Endometrial microvascular endothelial cells (primary cell): ENCODE data around the gene PALD1. TPM values are rescaled to one million over a fixed set of nuclear protein-coding genes. Genes with fewer than 3 reads are reported as not detected.
"Not testable (repeated sequence)": the region's sequence is repeated elsewhere in the genome, so short reads cannot be mapped to it uniquely, and the experiment has no call there.

ENCODE experiments used
- in situ Hi-C: cut with HindIII; loops from 2 replicates; pipeline ENCODE4 v1.10.0; 2017; ENCODE audit warnings: low sequenced_read_pairs, low pct_unique_long_range_greater_than_20kb; ENCODE audit errors: inconsistent ontology term
- total RNA-seq: library from RNA; depleted of rRNA; stranded (reverse); fragments of >200 nt; gene quantifications from one replicate; pipeline ENCODE4 v1.2.3, GENCODE V29; 2015; ENCODE audit errors: inconsistent ontology term

The PALD1 gene
- total RNA-seq, 1 donor from 2014 or later, result 5.3 TPM

DNA sequence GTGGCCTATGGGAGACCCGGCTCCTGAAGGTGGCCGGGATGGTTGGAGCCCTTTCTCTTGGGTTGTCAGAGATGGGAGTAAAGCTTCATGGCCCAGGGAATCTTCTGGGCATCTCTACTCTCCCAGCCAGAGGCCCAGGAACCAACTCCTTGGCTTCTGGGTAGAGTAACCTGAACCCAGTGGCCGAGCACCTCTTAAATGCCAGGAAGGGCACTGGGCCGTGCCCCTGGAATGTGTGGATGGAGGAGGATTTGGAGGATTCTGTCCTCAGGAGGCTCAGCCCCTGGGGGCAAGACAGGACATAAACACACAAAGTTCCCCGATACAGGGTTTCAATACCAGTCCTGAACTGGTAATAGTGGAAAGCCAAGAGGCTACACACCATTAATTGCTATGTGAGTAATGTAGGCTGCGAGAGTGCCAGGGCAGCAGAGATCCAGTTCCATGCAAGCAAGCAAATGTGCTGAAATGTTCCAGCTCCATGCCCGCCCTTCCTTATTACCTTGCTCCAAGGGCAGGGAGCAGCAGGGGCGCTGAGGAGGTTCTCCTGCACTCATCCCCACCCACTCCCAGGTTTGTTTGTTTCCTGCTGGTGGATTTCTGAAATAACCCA lies 1.2 kb downstream of the PALD1 start:
- in situ Hi-C loops, result no loop called here

GRCh38 chr10:70480239-70480861 lies 1.8 kb downstream of the PALD1 start:
- in situ Hi-C loops, result no loop called here

- in situ Hi-C loops, result no loop called here
Measured at GRCh38 chr10:70481105-70481504, 2.5 kb downstream of the PALD1 start.

DNA sequence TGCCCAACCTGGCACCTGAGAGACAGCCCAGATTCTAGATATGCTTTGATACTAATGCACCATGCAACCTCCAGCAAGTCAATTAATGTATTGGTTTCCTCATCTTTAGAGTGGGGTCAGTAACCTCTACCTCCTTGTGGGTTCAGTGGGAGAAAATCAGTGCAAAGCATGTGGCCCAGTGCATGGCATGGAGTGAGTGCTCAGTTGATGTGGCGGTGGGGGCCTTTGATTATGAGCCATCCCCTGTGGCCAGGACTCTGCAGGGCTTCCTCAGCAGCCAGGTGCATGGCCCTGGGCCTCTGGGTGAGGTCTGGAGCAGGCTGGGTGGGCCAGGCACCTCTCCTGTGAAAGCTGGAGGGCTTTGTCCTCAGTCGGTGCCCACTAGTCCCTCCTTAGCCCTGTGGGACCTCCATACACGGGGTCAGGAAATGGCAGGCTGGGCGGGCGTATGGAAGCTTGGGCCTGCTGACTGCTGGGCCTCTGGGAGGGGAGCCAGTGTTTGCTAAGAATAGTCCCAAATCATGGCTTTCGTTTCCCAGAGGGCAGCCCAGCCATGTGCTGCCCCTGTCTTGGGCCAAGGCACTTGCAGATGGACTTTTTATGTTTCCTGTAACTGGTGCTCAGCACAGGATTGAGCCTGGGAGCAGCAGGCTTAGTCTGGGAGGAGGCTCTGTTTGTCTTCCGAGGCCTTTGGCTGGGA lies 3.4 kb downstream of the PALD1 start:
- in situ Hi-C loops, result no loop called here

- in situ Hi-C loops, result no loop called here
Measured at GRCh38 chr10:70482982-70483760, 4.6 kb downstream of the PALD1 start.

GRCh38 chr10:70483872-70484271 lies 5.3 kb downstream of the PALD1 start:
- in situ Hi-C loops, result not testable (repeated sequence)

- in situ Hi-C loops, result no loop called here
Measured at GRCh38 chr10:70487824-70488223, 9.3 kb downstream of the PALD1 start.

DNA sequence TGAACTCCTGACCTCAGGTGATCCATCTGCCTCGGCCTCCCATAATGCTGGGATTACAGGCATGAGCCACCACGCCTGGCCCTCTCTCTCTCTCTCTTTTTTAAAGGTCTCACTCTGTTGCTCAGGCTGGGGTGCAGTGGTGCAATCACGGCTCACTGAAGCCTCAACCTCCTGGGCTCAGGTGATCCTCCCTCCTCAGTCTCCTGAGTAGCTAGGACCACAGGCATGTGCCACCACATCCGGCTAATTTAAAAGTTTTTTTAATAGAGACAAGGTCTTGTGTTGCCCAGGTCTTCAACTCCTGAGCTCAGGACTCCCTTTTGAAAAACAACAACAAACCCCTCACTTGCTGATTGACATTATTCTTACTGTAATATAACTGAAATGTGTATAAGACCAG lies 11.6 kb downstream of the PALD1 start:
- in situ Hi-C loops, result no loop called here

DNA sequence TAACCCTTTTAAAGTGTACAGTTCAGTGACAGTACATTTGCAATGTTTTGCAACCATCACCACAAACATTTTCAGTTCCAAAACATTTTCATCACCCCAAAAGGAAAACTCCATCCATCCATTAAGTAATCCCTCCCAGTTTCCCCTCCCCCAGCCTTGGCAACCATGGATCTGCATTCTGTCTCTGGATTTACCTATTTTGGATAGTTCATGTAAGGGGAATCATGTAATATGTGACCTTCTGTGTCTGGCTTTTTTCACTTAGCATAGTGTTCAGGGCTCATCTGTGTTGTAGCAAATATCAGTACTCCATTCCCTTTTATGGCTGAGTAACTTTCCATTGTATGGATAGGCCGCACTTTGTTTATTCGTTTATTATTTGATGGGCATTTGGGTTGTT lies 13.0 kb downstream of the PALD1 start:
- in situ Hi-C loops, result no loop called here

GRCh38 chr10:70492786-70493659 lies 14.5 kb downstream of the PALD1 start:
- in situ Hi-C loops, result no loop called here

DNA sequence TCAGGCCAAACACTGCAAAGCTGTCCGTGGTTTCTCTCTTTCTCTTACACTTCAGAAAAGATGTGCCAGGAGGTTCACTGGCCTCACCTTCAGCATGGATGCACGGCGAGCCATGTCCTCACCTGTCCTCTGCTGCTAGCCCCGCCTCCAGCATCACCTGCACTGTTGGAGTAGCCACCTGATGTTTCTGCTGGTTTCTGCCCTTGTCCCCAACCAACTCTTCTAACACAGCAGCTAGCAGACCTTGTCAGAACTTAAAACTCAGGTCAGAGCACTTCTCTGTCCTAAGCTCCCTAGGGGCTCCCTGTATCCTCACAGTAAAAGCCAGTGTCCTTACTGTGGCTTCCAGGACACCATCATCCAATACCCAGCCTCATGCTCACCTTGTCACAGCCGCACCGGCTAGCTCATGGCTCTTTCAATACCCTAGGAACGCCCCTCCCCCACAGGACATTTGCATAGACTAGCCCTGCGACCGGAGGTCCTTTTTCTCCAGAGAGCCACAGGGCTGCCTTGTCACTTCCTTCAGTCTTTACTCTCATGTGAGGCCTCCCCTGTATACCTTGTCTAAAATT lies 15.2 kb downstream of the PALD1 start:
- in situ Hi-C loops, result no loop called here

- in situ Hi-C loops, result no loop called here
Measured at GRCh38 chr10:70494536-70494935, 16.0 kb downstream of the PALD1 start.

DNA sequence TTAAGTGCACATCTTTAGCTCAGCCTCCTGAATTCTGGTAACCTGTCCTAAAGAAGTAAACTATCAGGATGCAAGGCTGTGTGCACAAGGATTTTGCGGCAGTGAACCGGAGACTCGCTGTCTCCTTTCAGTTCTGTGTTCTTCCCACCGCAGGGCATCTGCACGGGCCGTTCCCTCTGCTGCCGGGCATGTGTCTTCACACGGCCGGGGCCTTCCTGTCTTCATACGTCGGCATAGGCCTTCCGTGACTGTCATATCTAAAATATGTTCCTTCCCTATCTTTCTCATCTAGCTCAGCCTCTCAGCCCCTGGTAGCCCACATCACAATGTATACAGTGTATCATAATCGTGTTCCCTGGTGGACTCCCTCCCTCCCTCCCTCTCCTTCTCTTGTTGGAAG lies 16.4 kb downstream of the PALD1 start:
- in situ Hi-C loops, result no loop called here

DNA sequence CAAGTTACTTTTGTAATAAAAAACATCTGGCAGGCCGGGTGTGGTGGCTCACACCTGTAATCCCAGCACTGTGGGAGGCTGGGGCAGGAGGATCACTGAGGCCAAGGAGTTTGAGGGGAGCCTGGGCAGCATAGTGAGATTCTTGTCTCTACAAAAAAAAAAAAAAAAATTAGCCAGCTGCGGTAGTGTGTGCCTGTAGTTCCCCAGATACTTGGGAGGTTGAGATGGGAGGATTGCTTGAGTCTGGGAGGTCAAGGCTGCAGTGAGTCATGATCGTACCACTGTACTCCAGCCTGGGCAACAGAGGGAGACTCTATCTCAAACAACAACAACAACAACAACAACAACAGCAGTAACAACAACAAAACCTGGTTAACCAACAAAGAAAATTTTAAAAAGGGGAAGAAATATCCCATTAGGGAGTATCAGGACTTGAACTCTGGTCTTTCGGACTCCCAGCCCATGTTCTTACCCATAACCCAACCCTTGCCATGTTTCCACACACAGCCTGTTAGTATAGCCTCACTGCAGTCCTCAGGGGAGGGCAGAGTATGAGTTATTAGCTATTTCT lies 17.2 kb downstream of the PALD1 start:
- in situ Hi-C loops, result no loop called here

DNA sequence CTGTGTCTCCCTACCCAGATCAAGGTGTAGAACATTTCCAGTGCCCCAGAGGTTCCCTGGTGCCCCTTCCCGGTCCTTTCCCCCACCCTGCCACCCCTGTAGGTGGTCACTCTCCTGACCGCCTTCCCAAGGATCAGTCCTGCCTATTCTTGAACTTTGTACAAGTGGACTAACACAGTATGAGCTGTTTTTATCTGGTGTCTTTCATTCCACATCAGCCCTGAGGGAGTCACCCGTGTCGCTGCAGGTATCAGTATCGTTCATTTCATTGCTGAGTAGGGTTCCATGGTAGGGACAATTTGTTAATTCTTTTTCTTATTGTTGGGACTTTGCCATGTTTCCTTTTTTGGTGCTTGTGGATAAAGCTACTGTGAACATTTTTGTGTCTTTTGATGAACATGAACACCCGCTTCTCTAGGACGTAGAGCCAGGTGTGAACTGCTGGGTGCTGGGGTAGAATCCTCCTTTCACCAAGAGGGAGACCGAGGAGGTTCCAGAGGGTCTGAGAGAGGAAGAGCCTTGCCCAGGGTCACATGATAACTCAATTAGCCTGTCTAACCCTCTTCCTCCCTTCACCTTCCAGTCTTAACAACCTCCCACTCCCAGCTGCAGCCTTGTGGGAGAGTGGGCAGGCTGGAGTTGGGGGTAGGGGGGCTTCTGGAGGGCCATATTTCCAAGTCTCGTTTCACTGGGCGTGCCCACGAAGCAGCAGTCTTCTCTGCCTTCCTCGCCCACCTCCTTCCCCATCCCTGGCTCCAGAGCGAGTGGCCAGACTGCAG lies 18.0 kb downstream of the PALD1 start:
- in situ Hi-C loops, result no loop called here

DNA sequence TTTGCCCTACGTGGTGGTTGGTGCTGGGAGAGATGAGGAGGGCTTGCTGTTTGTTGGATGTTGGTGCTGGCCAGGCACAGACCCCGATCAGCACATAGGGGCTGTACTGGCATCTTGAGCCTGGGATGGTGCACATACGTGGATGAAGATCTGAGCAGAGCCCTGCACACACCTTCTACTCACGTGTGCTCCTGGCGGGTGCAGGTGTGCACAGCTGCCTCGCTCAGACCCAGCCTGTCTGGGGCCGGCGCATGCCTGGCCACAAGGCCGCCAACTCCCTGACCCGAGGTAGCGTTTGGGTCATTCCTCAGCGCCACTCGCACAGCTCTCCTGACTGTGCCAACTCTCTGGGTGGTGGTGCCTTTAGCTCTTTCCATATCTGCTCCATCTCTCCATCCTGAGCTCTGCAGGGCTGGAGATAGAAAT lies 18.6 kb downstream of the PALD1 start:
- in situ Hi-C loops, result no loop called here
